Stimulated activated CD4-positive, alpha-beta T cell treated with anti-CD3 and anti-CD28 coated beads, Interleukin-4, amount 100 ng/mL, for 48 hours (primary cell): Measurements from ENCODE around the gene SPI1.

Experiments used
- DNase-seq, 2 donors: peaks; one replicate each; pipeline ENCODE4 v3.0.0-alpha.2; 2020; ENCODE audit warnings: low read depth in 2 of 2

SPI1 gene

GRCh38 chr11:47388697-47389576 is 10.6 kb upstream of the SPI1 start:
- no peak for DNase-seq

GRCh38 chr11:47387944-47388696 is 9.8 kb upstream of the SPI1 start:
- DNase-seq = no peak

- no peak for DNase-seq
Measured at GRCh38 chr11:47384498-47384897, 6.2 kb upstream of the SPI1 start.

GRCh38 chr11:47383071-47383470 is 4.7 kb upstream of the SPI1 start:
- no peak for DNase-seq

- DNase-seq = no peak
Measured at GRCh38 chr11:47380078-47380477, 1.7 kb upstream of the SPI1 start.

- DNase-seq = no peak
Measured at GRCh38 chr11:47379317-47379716, 970 bp upstream of the SPI1 start.

- no peak for DNase-seq
Measured at GRCh38 chr11:47378836-47379170, 456 bp upstream of the SPI1 start.

- no peak for DNase-seq
Measured at GRCh38 chr11:47377571-47378009, 757 bp downstream of the SPI1 start.

GRCh38 chr11:47376525-47377371 is 1.6 kb downstream of the SPI1 start:
- no peak for DNase-seq

- DNase-seq = no peak
Measured at GRCh38 chr11:47376107-47376524, 2.2 kb downstream of the SPI1 start.

GRCh38 chr11:47375546-47376085 is 2.7 kb downstream of the SPI1 start:
- no peak for DNase-seq

GRCh38 chr11:47375020-47375419 is 3.3 kb downstream of the SPI1 start:
- no peak for DNase-seq

GRCh38 chr11:47374720-47375019 is 3.7 kb downstream of the SPI1 start:
- no peak for DNase-seq

- DNase-seq = peak; percentile 84 to 87
Measured at GRCh38 chr11:47373876-47374719, 4.2 kb downstream of the SPI1 start.

GRCh38 chr11:47372422-47372821 is 5.9 kb downstream of the SPI1 start:
- no peak for DNase-seq

- no peak for DNase-seq
Measured at GRCh38 chr11:47369676-47370075, 8.7 kb downstream of the SPI1 start.

- no peak for DNase-seq
Measured at GRCh38 chr11:47366020-47366490, 12.3 kb downstream of the SPI1 start.

GRCh38 chr11:47361419-47361818 is 16.9 kb downstream of the SPI1 start:
- no peak for DNase-seq

GRCh38 chr11:47360341-47360740 is 18.0 kb downstream of the SPI1 start:
- DNase-seq = no peak

GRCh38 chr11:47359586-47359985 is 18.8 kb downstream of the SPI1 start:
- no peak for DNase-seq

- DNase-seq = no peak
Measured at GRCh38 chr11:47359162-47359561, 19.2 kb downstream of the SPI1 start.
